Pancreas (tissue), 10 donors: Measurements from ENCODE around the gene KRT24. TPM values are rescaled to one million over a fixed set of nuclear protein-coding genes. Genes with fewer than 3 reads are reported as not detected.

Experiments
- ATAC-seq, 4 donors: fragments of 200-7000 bp; cut with Tn5 transposase; one replicate each; pipeline versions ENCODE4 v1.8.0 to v1.9.1; 2020; ENCODE audit warnings: mild to moderate bottlenecking in 4 of 4, moderate library complexity in 4 of 4
- DNase-seq, 6 donors: peaks; one replicate each; pipeline ENCODE4 v3.0.0-alpha.2; 2020
- FAIRE-seq: peaks from 2 replicates; lab custom pipeline; 2012; peaks lifted over from hg19 to GRCh38; lab: Jason Lieb, UNC
- H3K27ac ChIP-seq, 4 donors: fragments of 200-600 bp; sonication (generic); 1 replicate in 3 of 4; 2 replicates in 1 of 4; pipeline versions ENCODE4 v1.5.0 to v1.8.0; 2020
- H3K27me3 ChIP-seq, 4 donors: fragments of 200-600 bp; one replicate each; pipeline ENCODE4 v1.8.0; 2021
- H3K36me3 ChIP-seq, 3 donors: fragments of 200-600 bp; sonication (generic) in 1 of 3; one replicate each; pipeline versions ENCODE4 v1.5.0 to v1.8.0; 2020 to 2021
- H3K4me1 ChIP-seq, 3 donors: fragments of 200-600 bp; one replicate each; pipeline ENCODE4 v1.8.0; 2021
- H3K4me3 ChIP-seq, 4 donors: fragments of 200-600 bp; sonication (generic) in 2 of 4; one replicate each; pipeline versions ENCODE4 v1.5.0 to v1.8.0; 2020 to 2021
- H3K9me3 ChIP-seq, 4 donors: fragments of 200-600 bp; one replicate each; pipeline ENCODE4 v1.8.0; 2021
- WGBS, 2 donors: extraction: QIAGEN DNeasy Blood & Tissue Kit; methylation state at CpG; one replicate each; pipeline ENCODE4 v1.1.7; 2013; 5-methylcytosine and 5-hydroxymethylcytosine counted together
- intact Hi-C, 3 donors: fragments of 100-400 bp; cut with DNase I; formaldehyde crosslinking; loops; one replicate each; pipeline versions ENCODE4 v1.11.1 to v1.14.2; 2022
- polyA plus RNA-seq, 2 donors: library from polyadenylated mRNA; stranded (reverse); fragments of 200-250 nt; gene quantifications; one replicate each; pipeline ENCODE4 v1.2.3, GENCODE V29; 2013
- total RNA-seq, 6 donors: library from RNA; stranded (reverse); fragmentation: NEBNext Ultra II Directional in 4 of 6; extraction: Animal tissue kit (Norgen Biotek cat#: 25700) in 4 of 6; gene quantifications; one replicate each; pipeline versions ENCODE4 v1.2.1 to v1.2.4, GENCODE V29; 2021 to 2023
- TF ChIP-seq, protein P1 (sequence below), 4 donors: fragments of 200-600 bp; sonication (generic) in 3 of 4; IDR thresholded peaks; one replicate each; pipeline versions ENCODE4 v1.5.0 to v1.8.0; 2021; ENCODE audit warnings: antibody characterized with exemption in 4 of 4
- donor health status: healthy with polysubstance abuse.
- donor health status: DM: no; HTN: no; CAD: no; lungs with moderate emphysema.
- donor health status: DM: no; HTN: no; CAD: no.
- donor health status: control.
- donor health status: control.
- donor health status: Bipolar disorder and iron deficiency.
- donor health status: DM: yes; HTN: yes; CAD: no.
- donor health status: DM: no; HTN: no; CAD: no.
- donor health status: DM: no; HTN: no; CAD: no.
- donor health status: DM: yes; HTN: yes; CAD: no.

KRT24 gene
- total and polyA plus RNA-seq, 8 donors: 0.08 TPM; not detected in 7

DNA sequence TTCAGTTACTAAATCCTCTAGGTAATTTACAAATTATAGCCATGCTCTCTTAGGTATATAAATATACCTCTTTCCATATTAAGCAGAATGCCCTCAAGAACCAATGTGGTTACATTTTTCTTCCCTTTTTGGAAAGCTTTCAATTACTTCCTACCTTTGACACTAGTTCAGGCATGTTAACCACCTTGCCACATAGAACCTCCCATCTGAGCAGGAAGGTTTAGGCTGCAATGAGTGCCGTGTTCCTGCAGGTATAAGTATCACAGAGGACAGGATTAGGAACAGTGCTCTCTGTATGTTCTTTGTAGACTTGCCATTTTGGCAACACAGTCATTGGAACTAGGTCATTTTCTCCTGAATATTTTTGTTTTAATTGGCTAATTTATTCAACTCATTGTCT lies 31.5 kb upstream of the KRT24 start:
- H3K27me3 ChIP-seq: no peaks in the 10 kb centered on the region
- intact Hi-C loops: no loop called here
- TF ChIP-seq, protein P1, sequence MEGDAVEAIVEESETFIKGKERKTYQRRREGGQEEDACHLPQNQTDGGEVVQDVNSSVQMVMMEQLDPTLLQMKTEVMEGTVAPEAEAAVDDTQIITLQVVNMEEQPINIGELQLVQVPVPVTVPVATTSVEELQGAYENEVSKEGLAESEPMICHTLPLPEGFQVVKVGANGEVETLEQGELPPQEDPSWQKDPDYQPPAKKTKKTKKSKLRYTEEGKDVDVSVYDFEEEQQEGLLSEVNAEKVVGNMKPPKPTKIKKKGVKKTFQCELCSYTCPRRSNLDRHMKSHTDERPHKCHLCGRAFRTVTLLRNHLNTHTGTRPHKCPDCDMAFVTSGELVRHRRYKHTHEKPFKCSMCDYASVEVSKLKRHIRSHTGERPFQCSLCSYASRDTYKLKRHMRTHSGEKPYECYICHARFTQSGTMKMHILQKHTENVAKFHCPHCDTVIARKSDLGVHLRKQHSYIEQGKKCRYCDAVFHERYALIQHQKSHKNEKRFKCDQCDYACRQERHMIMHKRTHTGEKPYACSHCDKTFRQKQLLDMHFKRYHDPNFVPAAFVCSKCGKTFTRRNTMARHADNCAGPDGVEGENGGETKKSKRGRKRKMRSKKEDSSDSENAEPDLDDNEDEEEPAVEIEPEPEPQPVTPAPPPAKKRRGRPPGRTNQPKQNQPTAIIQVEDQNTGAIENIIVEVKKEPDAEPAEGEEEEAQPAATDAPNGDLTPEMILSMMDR (IDR thresholded peaks at IDR 0.05): no peak
- no peak overlapping the region for H3K4me3 ChIP-seq
- no peaks in the 10 kb centered on the region for H3K9me3 ChIP-seq
- no peak for DNase-seq
- WGBS, 2 donors: 74 to 86% methylated on average over 1 of the region's 1 CpG
- no peak for ATAC-seq
- H3K36me3 ChIP-seq: no peaks in the 10 kb centered on the region
- FAIRE-seq: no peak
- H3K4me1 ChIP-seq: no peaks in the 10 kb centered on the region
- H3K27ac ChIP-seq: no peak overlapping the region

DNA sequence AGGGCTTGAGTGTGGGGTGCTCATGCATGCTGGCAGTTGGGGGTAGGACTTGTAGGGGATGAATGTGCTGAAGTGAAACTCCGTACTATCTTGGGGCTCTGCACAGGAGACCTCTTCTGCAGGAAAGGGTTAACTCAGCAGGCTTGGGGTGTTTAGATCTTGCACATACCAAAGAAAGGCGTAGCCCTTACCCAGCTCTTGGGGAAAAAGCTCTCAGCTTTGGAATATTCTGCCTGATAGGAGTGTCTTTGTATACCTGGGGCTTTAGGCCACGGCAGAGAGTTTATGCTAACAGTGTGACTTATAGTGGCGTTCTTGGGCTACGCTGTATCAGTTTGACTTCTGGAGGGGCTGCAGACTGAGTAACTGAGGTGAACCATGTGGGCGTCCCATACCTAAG lies 30.5 kb upstream of the KRT24 start:
- TF ChIP-seq, protein P1 (IDR thresholded peaks at IDR 0.05): no peak
- H3K4me3 ChIP-seq: no peak overlapping the region
- no peaks in the 10 kb centered on the region for H3K36me3 ChIP-seq
- no peak overlapping the region for H3K27ac ChIP-seq
- DNase-seq: no peak
- H3K9me3 ChIP-seq: no peaks in the 10 kb centered on the region
- H3K4me1 ChIP-seq: no peaks in the 10 kb centered on the region
- no peaks in the 10 kb centered on the region for H3K27me3 ChIP-seq
- ATAC-seq: no peak
- FAIRE-seq: no peak
- 78 to 86% methylated on average over 6 of the region's 6 CpGs for WGBS, 2 donors
- intact Hi-C loops: no loop called here

DNA sequence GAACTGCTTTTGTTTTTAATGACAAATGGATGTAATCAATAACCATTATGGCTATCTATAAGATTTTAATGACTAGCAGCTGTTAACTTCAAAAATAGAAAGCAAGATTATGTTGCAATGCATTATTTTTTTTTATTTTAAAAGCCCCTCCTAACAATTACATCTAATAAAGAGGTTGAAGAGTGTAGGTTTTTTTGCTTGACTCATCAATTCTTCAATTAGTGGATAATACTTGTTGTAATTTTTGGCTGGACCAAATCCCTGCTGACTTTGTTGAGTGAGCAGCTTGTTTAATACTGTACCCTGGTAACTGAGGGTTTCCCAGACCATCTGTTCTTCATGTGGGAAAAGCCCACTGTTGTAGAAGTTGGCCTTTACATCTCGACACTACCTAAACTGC lies 27.4 kb upstream of the KRT24 start:
- DNase-seq: no peak
- TF ChIP-seq, protein P1 (IDR thresholded peaks at IDR 0.05): no peak
- 41 to 42% methylated on average over 1 of the region's 1 CpG for WGBS, 2 donors
- H3K36me3 ChIP-seq: no peaks in the 10 kb centered on the region
- ATAC-seq: no peak
- no peak overlapping the region for H3K27ac ChIP-seq
- H3K4me1 ChIP-seq: no peaks in the 10 kb centered on the region
- no peak for FAIRE-seq
- H3K4me3 ChIP-seq: no peak overlapping the region
- intact Hi-C loops: no loop called here
- no peaks in the 10 kb centered on the region for H3K27me3 ChIP-seq
- H3K9me3 ChIP-seq: no peaks in the 10 kb centered on the region

DNA sequence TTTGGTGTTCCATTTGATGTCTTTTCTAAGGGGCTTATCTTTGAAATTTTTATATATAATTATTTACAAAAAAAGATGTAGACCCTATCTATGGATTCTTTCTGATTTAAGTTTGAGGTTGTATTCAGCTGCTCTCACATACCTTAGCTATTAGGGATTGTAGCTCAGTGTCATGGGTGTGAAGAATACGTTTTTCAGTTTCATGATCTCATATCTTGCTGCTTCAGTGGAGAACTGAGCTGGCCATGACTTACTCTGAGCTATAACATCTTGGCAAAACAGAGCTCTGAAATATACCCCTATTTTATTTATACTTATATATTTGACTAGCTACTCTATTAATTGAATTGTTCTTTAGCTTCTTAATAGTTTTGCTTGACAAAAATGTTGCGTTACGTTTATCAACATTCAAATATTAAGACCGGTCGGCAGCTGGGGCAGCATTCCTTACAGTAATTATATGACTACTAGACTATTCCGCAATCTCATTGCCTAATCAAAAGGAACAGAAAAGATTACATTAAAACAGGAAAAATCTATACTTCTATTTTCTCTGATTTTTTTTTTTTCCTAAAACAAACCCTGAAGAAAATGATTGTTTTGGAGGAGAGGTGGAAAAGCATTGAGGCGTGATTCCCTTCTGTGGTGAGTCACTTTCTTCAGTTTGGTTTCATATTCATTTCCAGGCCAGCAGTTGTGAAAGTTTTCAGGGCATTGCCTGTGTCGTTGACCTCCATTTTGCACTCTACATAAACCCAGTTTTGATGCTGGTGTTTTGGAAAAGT lies 24.1 kb upstream of the KRT24 start:
- Histone ChIP-seq H3K9me3 (no peaks in the 10 kb centered on the region), H3K4me3 (no peak overlapping the region), H3K36me3 (no peaks in the 10 kb centered on the region), H3K27me3 (no peaks in the 10 kb centered on the region), H3K4me1 (no peaks in the 10 kb centered on the region), H3K27ac (no peak overlapping the region)
- FAIRE-seq (no peak), ATAC-seq (peak in 1 of 4 donors; percentile 41), DNase-seq (no peak)
- 39 to 49% methylated on average over 8 of the region's 8 CpGs for WGBS, 2 donors
- intact Hi-C loops: no loop called here
- TF ChIP-seq, protein P1 (IDR thresholded peaks at IDR 0.05): no peak

DNA sequence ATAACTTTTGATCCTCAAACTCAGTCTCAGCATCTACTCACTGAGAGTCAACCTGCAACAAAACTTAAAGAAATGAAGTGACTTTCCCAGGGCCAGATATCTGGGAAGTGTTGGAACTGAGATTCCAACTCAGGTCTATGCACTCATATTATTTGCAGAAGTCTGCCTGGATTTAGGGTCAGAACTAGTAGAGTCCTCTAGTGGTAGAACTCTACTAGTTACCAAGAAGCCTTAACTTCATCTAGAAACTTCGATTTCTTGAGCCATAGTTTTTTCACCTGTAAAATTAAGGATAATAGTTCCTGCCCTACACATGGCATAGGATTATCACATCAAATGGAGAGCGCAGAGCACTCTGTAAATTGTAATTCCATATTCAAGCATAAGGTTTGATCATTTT lies 23.4 kb upstream of the KRT24 start:
- no peaks in the 10 kb centered on the region for H3K36me3 ChIP-seq
- FAIRE-seq: no peak
- DNase-seq: no peak
- peak in 3 of 4 donors; percentile 45 to 64 (median 51) for ATAC-seq
- H3K4me3 ChIP-seq: no peak overlapping the region
- no peak overlapping the region for H3K27ac ChIP-seq
- intact Hi-C loops: no loop called here
- 41 to 52% methylated on average over 2 of the region's 2 CpGs for WGBS, 2 donors
- TF ChIP-seq, protein P1 (IDR thresholded peaks at IDR 0.05): peak in 3 of 4 donors; percentile 9 to 19 (median 11)
- H3K27me3 ChIP-seq: no peaks in the 10 kb centered on the region
- no peaks in the 10 kb centered on the region for H3K4me1 ChIP-seq
- no peaks in the 10 kb centered on the region for H3K9me3 ChIP-seq
